GM19467 (cell line): ENCODE data around the gene HOXA10.

ENCODE experiments used
- ATAC-seq: cut with Tn5 transposase; IDR thresholded peaks from one replicate; pipeline ENCODE4 v1.9.1; 2021; ENCODE audit warnings: mild to moderate bottlenecking, moderate library complexity; ENCODE audit not compliant: unreplicated experiment

Gene HOXA10

GRCh38 chr7:27146491-27147198 lies 27.5 kb downstream of the HOXA10 start:
- no peak for ATAC-seq

- ATAC-seq, result no peak
Measured at GRCh38 chr7:27145914-27146412, 28.2 kb downstream of the HOXA10 start.

- no peak for ATAC-seq
Measured at GRCh38 chr7:27145165-27145913, 28.8 kb downstream of the HOXA10 start.

GRCh38 chr7:27144781-27145164 lies 29.3 kb downstream of the HOXA10 start:
- ATAC-seq, result no peak

- ATAC-seq, result no peak
Measured at GRCh38 chr7:27143950-27144780, 30.0 kb downstream of the HOXA10 start.

GRCh38 chr7:27143023-27143949 lies 30.8 kb downstream of the HOXA10 start, which contains the start of gene HOXA5:
TSS of gene HOXA5 (minus strand) at chr7:27143681. CDS start at chr7:27143607, 74 bp downstream.
- no peak for ATAC-seq

- ATAC-seq, result no peak
Measured at GRCh38 chr7:27142580-27143022, 31.5 kb downstream of the HOXA10 start.

- no peak for ATAC-seq
Measured at GRCh38 chr7:27141923-27142579, 32.1 kb downstream of the HOXA10 start.

GRCh38 chr7:27141137-27141922 lies 32.8 kb downstream of the HOXA10 start:
- ATAC-seq, result no peak

GRCh38 chr7:27140126-27140857 lies 33.8 kb downstream of the HOXA10 start:
- no peak for ATAC-seq

- no peak for ATAC-seq
Measured at GRCh38 chr7:27139334-27140125, 34.6 kb downstream of the HOXA10 start.

- ATAC-seq, result no peak
Measured at GRCh38 chr7:27138985-27139333, 35.2 kb downstream of the HOXA10 start.

GRCh38 chr7:27138472-27138871 lies 35.6 kb downstream of the HOXA10 start:
- ATAC-seq, result no peak

- no peak for ATAC-seq
Measured at GRCh38 chr7:27137640-27138315, 36.3 kb downstream of the HOXA10 start.

GRCh38 chr7:27134392-27134791 lies 39.7 kb downstream of the HOXA10 start:
- ATAC-seq, result no peak

GRCh38 chr7:27133409-27134231 lies 40.5 kb downstream of the HOXA10 start:
- no peak for ATAC-seq
